HepG2 (cell line): ENCODE data around the gene FBXW8. TPM values are rescaled to one million over a fixed set of nuclear protein-coding genes. Genes with fewer than 3 reads are reported as not detected.

Experiments used
- ATAC-seq: fragments of 200-7000 bp; cut with Tn5 transposase; 3 replicates; pipeline ENCODE4 v1.9.1; 2020; ENCODE audit warnings: mild to moderate bottlenecking, moderate library complexity
- BruUV-seq: library from RNA; stranded (reverse); fragments of 400-500 nt; replicated peaks from 2 replicates; lab custom pipeline; 2021; lab: Mats Ljungman, UMichigan
- CTCF ChIA-PET: fragments of 300-600 bp; formaldehyde crosslinking; extraction: SDS; loops from one replicate; lab custom pipeline; 2021; ENCODE audit warnings: low total read pairs, inconsistent platforms, low intra/inter-chr PET ratio; lab: Yijun Ruan, JAX
- POLR2A ChIA-PET: fragments of 350-600 bp; sonication (Branson Sonifier 250); formaldehyde crosslinking; loops from one replicate; lab custom pipeline; 2020; ENCODE audit warnings: antibody characterized with exemption, inconsistent platforms; lab: Yijun Ruan, JAX
- DNase-seq: peaks from one replicate; pipeline ENCODE4 v3.0.0-alpha.2; 2015; ENCODE audit warnings: low spot score
- FAIRE-seq: peaks from 3 replicates; lab custom pipeline; 2011; peaks lifted over from hg19 to GRCh38; lab: Jason Lieb, UNC
- H2AFZ ChIP-seq: one replicate; pipeline ENCODE4 v1.6.1; 2011; ENCODE audit warnings: low read length, inconsistent platforms
- H3K27ac ChIP-seq: fragments of 300-600 bp; 3 replicates; pipeline ENCODE4 v1.8.0; 2011; ENCODE audit warnings: mixed run types, mild to moderate bottlenecking, mixed read lengths, low read length, inconsistent platforms; ENCODE audit not compliant: insufficient read depth; ENCODE audit errors: extremely low read length
- H3K27me3 ChIP-seq, 2 experiments: fragments of 200-600 bp in 1 of 2; 2 replicates in 1 of 2; 3 replicates in 1 of 2; pipeline versions ENCODE4 v1.6.0 to v1.8.0; 2011; ENCODE audit warnings: low read length in 2 of 2, mild to moderate bottlenecking in 2 of 2, moderate library complexity in 2 of 2, inconsistent platforms in 1 of 2; ENCODE audit not compliant: insufficient read depth in 2 of 2, control insufficient read depth in 1 of 2
- H3K36me3 ChIP-seq, 2 experiments: fragments of 200-600 bp in 1 of 2; replicated peaks in 1 of 2; 2 replicates in 1 of 2; 3 replicates in 1 of 2; pipeline versions ENCODE4 v1.5.1 to v1.8.0; 2011; ENCODE audit warnings: low read length in 2 of 2, inconsistent platforms in 1 of 2; ENCODE audit not compliant: insufficient read depth in 2 of 2, control insufficient read depth in 1 of 2
- H3K4me1 ChIP-seq: 2 replicates; pipeline ENCODE4 v1.5.1; 2012; ENCODE audit warnings: low read length, inconsistent platforms; ENCODE audit not compliant: insufficient read depth
- H3K4me2 ChIP-seq: 2 replicates; pipeline ENCODE4 v1.6.0; 2011; ENCODE audit warnings: low read depth, low read length, inconsistent platforms
- H3K4me3 ChIP-seq, 3 experiments: fragments of 200-600 bp in 1 of 3; sonication (generic), shearing (Covaris generic) in 1 of 3; replicated peaks in 1 of 3; 2 replicates each; pipeline ENCODE4 v1.5.1; 2011 to 2016; ENCODE audit warnings: low read length in 3 of 3, inconsistent platforms in 2 of 3, low read depth in 2 of 3, mild to moderate bottlenecking in 2 of 3, control low read depth in 1 of 3, mixed read lengths in 1 of 3; ENCODE audit not compliant: insufficient read depth in 1 of 3
- H3K79me2 ChIP-seq: one replicate; pipeline ENCODE4 v1.6.1; 2011; ENCODE audit warnings: low read length, inconsistent platforms; ENCODE audit not compliant: insufficient read depth
- H3K9ac ChIP-seq: 2 replicates; pipeline ENCODE4 v1.6.0; 2011; ENCODE audit warnings: mild to moderate bottlenecking, low read depth, low read length, inconsistent platforms; ENCODE audit not compliant: insufficient read depth
- H3K9me3 ChIP-seq: 2 replicates; pipeline ENCODE4 v1.5.1; 2012; ENCODE audit warnings: mild to moderate bottlenecking, low read length
- H4K20me1 ChIP-seq: 2 replicates; pipeline ENCODE4 v1.6.0; 2011; ENCODE audit warnings: inconsistent platforms, mild to moderate bottlenecking, low read length, moderate library complexity; ENCODE audit not compliant: insufficient read depth
- MAFK ChIP-seq, 2 experiments: IDR thresholded peaks in 1 of 2; conservative IDR thresholded peaks in 1 of 2; 2 replicates each; pipeline ENCODE4 v1.6.1; 2011; ENCODE audit warnings: improper control_type of control experiment in 2 of 2, low read length in 2 of 2
- POLR2G ChIP-seq: fragments of 200-400 bp; formaldehyde crosslinking; IDR thresholded peaks from 2 replicates; pipeline ENCODE4 v1.6.1; 2018; ENCODE audit warnings: mild to moderate bottlenecking, low read depth, low read length, moderate library complexity
- TCF12 ChIP-seq, 2 experiments: fragments of 450-650 bp in 1 of 2; sonication (generic) in 1 of 2; formaldehyde crosslinking in 1 of 2; IDR thresholded peaks; 2 replicates each; pipeline versions ENCODE4 v1.6.1 to v1.8.0; 2017 to 2022; ENCODE audit warnings: antibody characterized with exemption in 1 of 2, mild to moderate bottlenecking in 1 of 2, missing genetic modification reagents in 1 of 2, moderate library complexity in 1 of 2
- U2AF1 ChIP-seq: fragments of 200-400 bp; formaldehyde crosslinking; optimal IDR thresholded peaks from 2 replicates; pipeline ENCODE3; 2017; ENCODE audit warnings: mild to moderate bottlenecking, low read depth, low read length
- WGBS: methylation state at CpG from one replicate; pipeline ENCODE4 v1.1.6; 2017; ENCODE audit warnings: low lambda C conversion rate; 5-methylcytosine and 5-hydroxymethylcytosine counted together
- in situ Hi-C: cut with HindIII; loops from 2 replicates; pipeline ENCODE4 v1.10.0; 2017; ENCODE audit warnings: low pct_unique_long_range_greater_than_20kb; ENCODE audit not compliant: extremely low pct_ligation_motif_present
- intact Hi-C: fragments of 100-400 bp; cut with micrococcal nuclease; formaldehyde crosslinking; loops from one replicate; pipeline ENCODE4 v1.10.0; 2022; ENCODE audit not compliant: unreplicated experiment
- polyA plus RNA-seq, 8 experiments: library from polyadenylated mRNA; depleted of rRNA in 3 of 8; stranded (reverse) in 7 of 8; unstranded in 1 of 8; fragments of >200 nt; fragmentation: Illumina TruSeq in 4 of 8; extraction: Trizol in 4 of 8; gene quantifications; 2 replicates each; pipeline versions ENCODE4 v1.2.1 to v1.2.3, GENCODE V29; 2011 to 2016; ENCODE audit warnings: low read depth in 4 of 8, missing spikeins in 1 of 8, mixed read lengths in 1 of 8; ENCODE audit not compliant: insufficient read depth in 1 of 8
- total RNA-seq, 5 experiments: library from RNA; depleted of rRNA; stranded (reverse); fragments of >200 nt; fragmentation: Illumina TruSeq; extraction: Trizol; gene quantifications; 2 replicates each; pipeline ENCODE4 v1.2.3, GENCODE V29; 2016; ENCODE audit warnings: low read depth in 1 of 5
- TF ChIP-seq, protein P1 (sequence below): IDR thresholded peaks from 2 replicates; pipeline ENCODE4 v1.4.0; 2020; ENCODE audit warnings: mild to moderate bottlenecking, missing genetic modification reagents
- TF ChIP-seq, protein P2 (sequence below): sonication (generic); formaldehyde crosslinking; IDR thresholded peaks from 2 replicates; pipeline ENCODE4 v1.8.1; 2023; ENCODE audit warnings: missing genetic modification reagents, inconsistent platforms, borderline replicate concordance
- TF ChIP-seq, protein P3 (sequence below): sonication (generic); formaldehyde crosslinking; IDR thresholded peaks from 2 replicates; pipeline ENCODE4 v1.4.0; 2020; ENCODE audit warnings: missing genetic modification reagents, mild to moderate bottlenecking, borderline replicate concordance

FBXW8 gene
- total and polyA plus RNA-seq, 2 of the 13 experiments (the other 11 are each of a cell fraction or from before 2014, with no cell fraction given), result 5.1 to 5.9 TPM

DNA sequence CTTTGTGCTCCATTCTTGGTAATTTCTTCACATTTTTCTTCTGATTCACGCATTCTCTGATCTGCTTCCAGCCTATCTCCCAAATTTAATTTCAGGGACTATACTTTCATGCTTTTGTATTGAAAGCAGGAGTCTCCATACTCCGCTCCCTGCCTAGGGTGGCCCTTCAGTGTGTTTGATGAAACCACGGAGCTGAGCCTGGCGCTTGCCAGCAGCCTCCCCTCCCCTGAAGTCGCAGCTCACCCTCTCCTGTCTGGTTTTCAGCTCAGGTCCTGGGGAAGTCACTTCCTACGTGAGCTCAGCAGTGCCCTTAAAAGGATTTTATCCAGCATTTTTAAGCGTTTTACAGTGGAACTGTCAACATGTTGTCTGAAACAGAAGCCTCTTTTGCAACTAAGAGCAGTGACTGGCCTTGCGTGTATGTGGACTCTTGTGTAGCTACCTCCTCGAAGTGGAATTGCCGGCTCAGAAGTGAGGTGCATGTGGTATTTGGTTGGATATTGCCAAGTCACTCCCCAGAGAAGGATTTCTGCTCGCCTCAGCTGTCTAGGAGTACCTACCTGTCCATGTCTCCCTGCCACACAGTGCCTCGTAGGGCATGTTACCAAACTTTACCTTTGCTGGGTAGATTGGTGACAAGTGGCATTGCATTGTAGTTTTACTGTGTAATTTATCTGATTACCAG lies 109.9 kb downstream of the FBXW8 start:
- in situ Hi-C loops (no loop called here), intact Hi-C loops (loop anchor here (10.0 kb wide), 1 partner anchor 316 kb away; no protein-coding TSS in a partner anchor)
- Histone ChIP-seq H3K79me2 (no peaks in the 10 kb centered on the region), H3K9ac (no peak overlapping the region), H3K4me2 (no peak overlapping the region), H3K4me3 (no peak overlapping the region), H3K9me3 (no peaks in the 10 kb centered on the region), H3K4me1 (peaks cover 1% of the 10 kb centered on the region; the same call in 1 of the 2 replicates), H3K36me3 (peaks cover 18 to 54% of the 10 kb centered on the region in 2 experiments; a peak in 4 of 5 replicates), H3K27me3 (no peaks in the 10 kb centered on the region), H2AFZ (no peak overlapping the region), H4K20me1 (no peaks in the 10 kb centered on the region), H3K27ac (no peak overlapping the region)
- WGBS, result 96% methylated on average over 12 of the region's 12 CpGs
- no peak for TF ChIP-seq U2AF1
- peak; percentile 44 for TF ChIP-seq POLR2G
- POLR2A ChIA-PET, result no interaction called here
- no peak for DNase-seq
- no peak for ATAC-seq
- FAIRE-seq, result no peak
- TSS peak; percentile 21 for BruUV-seq
- CTCF ChIA-PET, result no interaction called here

DNA sequence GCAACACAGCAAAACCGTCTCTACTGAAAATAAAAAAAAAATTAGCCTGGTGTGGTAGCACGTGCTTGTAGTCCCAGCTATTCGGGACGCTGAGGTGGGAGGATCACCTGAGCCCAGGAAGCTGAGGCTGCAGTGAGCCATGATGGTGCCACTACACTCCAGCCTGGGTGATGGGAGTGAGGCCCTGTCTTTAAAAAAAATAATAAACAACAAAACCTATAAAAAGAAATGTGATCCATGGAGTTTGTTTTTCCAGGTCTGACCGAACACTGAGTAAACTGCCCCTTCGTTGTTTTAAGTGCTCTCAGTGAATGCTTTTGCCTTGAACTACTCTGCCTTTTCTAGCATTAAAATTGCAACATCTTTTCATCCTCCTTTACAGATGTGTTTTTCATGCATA lies 111.7 kb downstream of the FBXW8 start:
- Histone ChIP-seq H3K4me3 (no peak overlapping the region), H3K27me3 (no peaks in the 10 kb centered on the region), H2AFZ (no peak overlapping the region), H3K4me2 (no peak overlapping the region), H3K4me1 (peaks cover 7% of the 10 kb centered on the region; the same call in 1 of the 2 replicates), H3K36me3 (peaks cover 23 to 60% of the 10 kb centered on the region in 2 experiments; a peak in 4 of 5 replicates), H4K20me1 (no peaks in the 10 kb centered on the region), H3K9me3 (no peaks in the 10 kb centered on the region), H3K27ac (no peak overlapping the region), H3K79me2 (no peaks in the 10 kb centered on the region), H3K9ac (no peak overlapping the region)
- ATAC-seq (no peak), DNase-seq (no peak), FAIRE-seq (no peak)
- no TSS peak for BruUV-seq
- CTCF ChIA-PET, result no interaction called here
- in situ Hi-C loops, result no loop called here
- intact Hi-C loops, result loop anchor here (10.0 kb wide), 1 partner anchor 318 kb away; no protein-coding TSS in a partner anchor
- POLR2A ChIA-PET, result no interaction called here
- 95% methylated on average over 6 of the region's 6 CpGs for WGBS
- TF ChIP-seq MAFK (conservative IDR thresholded peaks at IDR 0.05 in 1 of 2, IDR thresholded peaks at IDR 0.05 in 1 of 2; ENCODE audit: low read length in 2 of 2) (no peak), TCF12 (IDR thresholded peaks at IDR 0.05) (no peak), TCF12 (CRISPR knock-in tag; IDR thresholded peaks at IDR 0.05) (no peak)
- TF ChIP-seq, protein P1, sequence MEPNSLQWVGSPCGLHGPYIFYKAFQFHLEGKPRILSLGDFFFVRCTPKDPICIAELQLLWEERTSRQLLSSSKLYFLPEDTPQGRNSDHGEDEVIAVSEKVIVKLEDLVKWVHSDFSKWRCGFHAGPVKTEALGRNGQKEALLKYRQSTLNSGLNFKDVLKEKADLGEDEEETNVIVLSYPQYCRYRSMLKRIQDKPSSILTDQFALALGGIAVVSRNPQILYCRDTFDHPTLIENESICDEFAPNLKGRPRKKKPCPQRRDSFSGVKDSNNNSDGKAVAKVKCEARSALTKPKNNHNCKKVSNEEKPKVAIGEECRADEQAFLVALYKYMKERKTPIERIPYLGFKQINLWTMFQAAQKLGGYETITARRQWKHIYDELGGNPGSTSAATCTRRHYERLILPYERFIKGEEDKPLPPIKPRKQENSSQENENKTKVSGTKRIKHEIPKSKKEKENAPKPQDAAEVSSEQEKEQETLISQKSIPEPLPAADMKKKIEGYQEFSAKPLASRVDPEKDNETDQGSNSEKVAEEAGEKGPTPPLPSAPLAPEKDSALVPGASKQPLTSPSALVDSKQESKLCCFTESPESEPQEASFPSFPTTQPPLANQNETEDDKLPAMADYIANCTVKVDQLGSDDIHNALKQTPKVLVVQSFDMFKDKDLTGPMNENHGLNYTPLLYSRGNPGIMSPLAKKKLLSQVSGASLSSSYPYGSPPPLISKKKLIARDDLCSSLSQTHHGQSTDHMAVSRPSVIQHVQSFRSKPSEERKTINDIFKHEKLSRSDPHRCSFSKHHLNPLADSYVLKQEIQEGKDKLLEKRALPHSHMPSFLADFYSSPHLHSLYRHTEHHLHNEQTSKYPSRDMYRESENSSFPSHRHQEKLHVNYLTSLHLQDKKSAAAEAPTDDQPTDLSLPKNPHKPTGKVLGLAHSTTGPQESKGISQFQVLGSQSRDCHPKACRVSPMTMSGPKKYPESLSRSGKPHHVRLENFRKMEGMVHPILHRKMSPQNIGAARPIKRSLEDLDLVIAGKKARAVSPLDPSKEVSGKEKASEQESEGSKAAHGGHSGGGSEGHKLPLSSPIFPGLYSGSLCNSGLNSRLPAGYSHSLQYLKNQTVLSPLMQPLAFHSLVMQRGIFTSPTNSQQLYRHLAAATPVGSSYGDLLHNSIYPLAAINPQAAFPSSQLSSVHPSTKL, result no peak
- TF ChIP-seq, protein P2, sequence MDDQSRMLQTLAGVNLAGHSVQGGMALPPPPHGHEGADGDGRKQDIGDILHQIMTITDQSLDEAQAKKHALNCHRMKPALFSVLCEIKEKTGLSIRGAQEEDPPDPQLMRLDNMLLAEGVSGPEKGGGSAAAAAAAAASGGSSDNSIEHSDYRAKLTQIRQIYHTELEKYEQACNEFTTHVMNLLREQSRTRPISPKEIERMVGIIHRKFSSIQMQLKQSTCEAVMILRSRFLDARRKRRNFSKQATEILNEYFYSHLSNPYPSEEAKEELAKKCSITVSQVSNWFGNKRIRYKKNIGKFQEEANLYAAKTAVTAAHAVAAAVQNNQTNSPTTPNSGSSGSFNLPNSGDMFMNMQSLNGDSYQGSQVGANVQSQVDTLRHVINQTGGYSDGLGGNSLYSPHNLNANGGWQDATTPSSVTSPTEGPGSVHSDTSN (CRISPR knock-in tag), result no peak
- TF ChIP-seq, protein P3, sequence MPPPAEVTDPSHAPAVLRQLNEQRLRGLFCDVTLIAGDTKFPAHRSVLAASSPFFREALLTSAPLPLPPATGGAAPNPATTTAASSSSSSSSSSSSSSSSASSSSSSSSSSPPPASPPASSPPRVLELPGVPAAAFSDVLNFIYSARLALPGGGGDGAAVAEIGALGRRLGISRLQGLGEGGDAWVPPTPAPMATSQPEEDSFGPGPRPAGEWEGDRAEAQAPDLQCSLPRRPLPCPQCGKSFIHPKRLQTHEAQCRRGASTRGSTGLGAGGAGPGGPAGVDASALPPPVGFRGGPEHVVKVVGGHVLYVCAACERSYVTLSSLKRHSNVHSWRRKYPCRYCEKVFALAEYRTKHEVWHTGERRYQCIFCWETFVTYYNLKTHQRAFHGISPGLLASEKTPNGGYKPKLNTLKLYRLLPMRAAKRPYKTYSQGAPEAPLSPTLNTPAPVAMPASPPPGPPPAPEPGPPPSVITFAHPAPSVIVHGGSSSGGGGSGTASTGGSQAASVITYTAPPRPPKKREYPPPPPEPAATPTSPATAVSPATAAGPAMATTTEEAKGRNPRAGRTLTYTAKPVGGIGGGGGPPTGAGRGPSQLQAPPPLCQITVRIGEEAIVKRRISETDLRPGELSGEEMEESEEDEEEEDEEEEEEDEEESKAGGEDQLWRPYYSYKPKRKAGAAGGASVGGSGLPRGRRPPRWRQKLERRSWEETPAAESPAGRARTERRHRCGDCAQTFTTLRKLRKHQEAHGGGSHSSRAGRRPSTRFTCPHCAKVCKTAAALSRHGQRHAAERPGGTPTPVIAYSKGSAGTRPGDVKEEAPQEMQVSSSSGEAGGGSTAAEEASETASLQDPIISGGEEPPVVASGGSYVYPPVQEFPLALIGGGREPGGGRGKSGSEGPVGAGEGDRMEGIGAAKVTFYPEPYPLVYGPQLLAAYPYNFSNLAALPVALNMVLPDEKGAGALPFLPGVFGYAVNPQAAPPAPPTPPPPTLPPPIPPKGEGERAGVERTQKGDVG, result no peak
